GM21737 (cell line): ENCODE data around the gene ACSL3.
"Not testable (repeated sequence)": the region's sequence is repeated elsewhere in the genome, so short reads cannot be mapped to it uniquely, and the experiment has no call there.

Experiments used
- ATAC-seq: cut with Tn5 transposase; IDR thresholded peaks from one replicate; pipeline ENCODE4 v1.9.1; 2021; ENCODE audit warnings: mild to moderate bottlenecking, moderate library complexity; ENCODE audit not compliant: unreplicated experiment

The ACSL3 gene

GRCh38 chr2:222968550-222969155 lies 107.8 kb downstream of the ACSL3 start:
- ATAC-seq, result no peak

DNA sequence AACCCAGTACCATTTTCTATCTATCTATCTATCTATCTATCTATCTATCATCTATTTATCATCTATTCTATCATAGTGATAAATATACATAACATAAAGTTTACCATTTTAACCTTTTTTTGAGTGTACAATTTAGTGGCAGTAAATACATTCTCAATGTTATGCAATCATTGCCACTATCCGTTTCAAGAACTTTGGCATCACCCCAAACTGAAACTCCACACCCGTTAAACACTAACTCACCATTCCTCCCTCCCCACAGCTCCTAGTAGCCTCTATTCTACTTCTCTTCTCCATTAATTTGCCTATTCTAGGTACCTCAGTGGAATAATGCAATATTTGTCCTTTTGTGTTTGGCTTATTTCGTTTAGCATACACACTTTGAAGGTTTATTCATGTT lies 108.7 kb downstream of the ACSL3 start:
- no peak for ATAC-seq

DNA sequence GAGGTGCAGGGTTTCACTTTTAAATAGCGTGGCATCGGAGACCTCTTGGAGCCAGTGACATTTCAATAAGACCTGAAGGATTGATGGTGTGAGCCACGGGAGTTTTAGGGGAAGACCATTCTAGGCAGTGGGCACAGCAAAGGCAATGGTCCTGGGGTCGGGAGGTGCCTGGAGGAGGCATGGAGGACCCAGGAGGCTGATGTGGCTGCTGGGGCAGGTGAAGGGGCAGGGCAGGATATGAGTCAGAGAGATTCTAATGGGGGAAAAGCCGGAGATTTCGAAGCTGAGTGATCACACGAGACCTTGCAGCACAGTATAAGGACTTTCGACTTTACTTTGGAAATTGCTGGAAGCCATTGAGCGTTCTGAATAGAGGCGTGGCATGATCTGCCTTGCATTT lies 111.6 kb downstream of the ACSL3 start:
- no peak for ATAC-seq

DNA sequence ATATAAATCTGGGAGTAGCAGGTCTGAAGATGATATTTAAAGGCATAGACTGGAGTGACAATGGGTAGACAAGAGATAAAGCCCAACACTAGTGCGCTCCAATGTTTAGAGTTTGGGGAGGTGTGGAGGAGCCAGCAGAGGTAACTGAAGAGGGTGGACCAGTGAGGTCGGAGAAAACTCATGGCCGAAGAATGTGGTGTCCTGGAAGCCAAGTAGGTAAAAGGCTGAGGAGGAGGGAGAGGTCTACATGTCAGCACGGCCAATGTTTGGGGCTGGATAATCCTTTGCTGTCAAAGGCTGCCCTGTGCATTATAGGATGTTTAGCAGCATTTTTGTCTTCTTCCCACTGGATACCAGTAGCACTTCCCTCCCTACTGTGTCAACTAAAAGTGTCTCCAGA lies 112.4 kb downstream of the ACSL3 start:
- ATAC-seq, result no peak

GRCh38 chr2:222973733-222974132 lies 112.9 kb downstream of the ACSL3 start:
- no peak for ATAC-seq

DNA sequence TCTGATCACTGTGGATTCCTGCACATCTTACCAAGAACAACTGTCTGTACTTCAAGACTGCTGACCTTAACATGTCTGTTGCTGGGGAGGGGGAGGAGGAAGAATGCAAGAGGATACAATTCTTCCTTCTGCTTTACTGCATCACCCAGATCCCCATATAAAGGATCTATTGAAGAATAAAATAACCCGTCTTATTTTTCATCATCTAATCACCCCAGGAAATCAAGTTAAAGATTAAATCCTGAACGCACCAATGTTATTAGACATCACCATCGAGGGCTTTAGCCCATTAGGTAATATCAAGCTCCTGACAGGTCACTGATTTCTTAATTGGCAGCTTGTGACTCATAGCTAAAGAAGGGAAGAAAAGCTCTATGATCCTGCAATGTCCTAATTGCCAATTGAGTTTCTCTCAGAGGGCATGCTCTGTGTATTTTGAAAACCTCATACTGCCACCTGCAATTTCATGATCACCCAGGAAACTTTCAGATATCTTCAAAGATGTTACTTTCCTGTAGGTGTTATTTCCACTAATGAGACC lies 115.8 kb downstream of the ACSL3 start:
- no peak for ATAC-seq

- ATAC-seq, result no peak
These were observed 116.3 kb downstream of the ACSL3 start for GRCh38 chr2:222977121-222977520.

- no peak for ATAC-seq
These were observed 118.0 kb downstream of the ACSL3 start for GRCh38 chr2:222978850-222979249.

DNA sequence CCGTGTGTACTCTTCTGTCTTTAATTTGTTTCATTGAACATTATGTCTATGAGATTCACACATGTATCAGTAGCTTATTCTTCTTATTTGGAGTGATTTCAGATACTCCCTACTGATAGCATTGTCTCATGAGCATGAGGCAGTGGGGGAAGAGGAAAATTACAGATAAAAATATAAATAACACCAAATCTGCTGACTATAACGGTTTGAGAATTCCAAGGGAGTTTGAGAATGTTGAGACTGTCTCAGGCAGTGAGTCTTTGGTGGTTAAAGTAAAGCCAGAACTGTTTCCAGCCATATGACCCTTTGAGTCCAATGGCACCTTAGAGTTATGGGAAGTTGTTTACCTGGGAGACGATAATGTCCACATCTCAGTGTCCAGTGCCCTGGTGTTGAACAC lies 118.6 kb downstream of the ACSL3 start:
- no peak for ATAC-seq

GRCh38 chr2:222982010-222982908 lies 121.4 kb downstream of the ACSL3 start:
- no peak for ATAC-seq

- no peak for ATAC-seq
These were observed 122.1 kb downstream of the ACSL3 start for GRCh38 chr2:222982909-222983265.

- ATAC-seq, result no peak
These were observed 124.1 kb downstream of the ACSL3 start for GRCh38 chr2:222984908-222985307.

DNA sequence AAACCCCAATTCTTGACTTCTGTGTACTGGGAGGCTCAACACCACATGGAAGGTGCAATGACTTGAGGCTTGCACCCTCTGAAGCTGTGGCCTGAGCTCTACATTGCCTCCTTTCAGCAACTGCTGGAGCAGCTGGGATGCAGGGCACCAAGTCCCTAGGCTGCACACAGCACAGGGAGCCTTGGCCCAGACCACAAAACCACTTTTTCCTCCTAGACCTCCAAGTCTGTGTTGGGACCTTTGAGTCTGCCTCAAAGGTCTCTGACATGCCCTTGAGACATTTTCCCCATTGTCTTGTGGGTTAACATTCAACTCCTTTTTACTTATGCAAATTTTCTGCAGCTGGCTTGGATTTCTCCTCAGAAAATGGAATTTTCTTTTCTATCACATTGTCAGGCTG lies 128.6 kb downstream of the ACSL3 start:
- ATAC-seq, result no peak

DNA sequence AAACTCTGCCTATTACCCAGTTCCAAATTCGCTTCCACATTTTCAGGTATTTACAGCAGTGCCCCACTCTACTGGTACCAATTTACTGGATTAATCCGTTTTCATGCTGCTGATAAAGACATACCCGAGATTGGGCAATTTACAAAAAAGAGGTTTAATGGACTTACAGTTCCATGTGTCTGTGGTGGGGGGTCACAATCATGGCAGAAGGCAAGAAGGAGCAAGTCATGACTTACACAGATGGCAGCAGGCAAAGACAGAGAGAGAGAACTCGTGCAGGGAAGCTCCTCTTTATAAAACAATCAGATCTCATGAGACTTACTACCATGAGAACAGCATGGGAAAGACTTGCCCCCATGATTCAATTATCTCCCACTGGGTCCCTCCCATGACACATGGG lies 129.4 kb downstream of the ACSL3 start:
- ATAC-seq, result not testable (repeated sequence)

- ATAC-seq, result no peak
These were observed 131.3 kb downstream of the ACSL3 start for GRCh38 chr2:222992137-222992536.
